GM19468 (cell line): ENCODE measurements around the gene DYRK2.

Experiments used
- ATAC-seq: cut with Tn5 transposase; IDR thresholded peaks from one replicate; pipeline ENCODE4 v1.9.1; 2021; ENCODE audit warnings: mild to moderate bottlenecking, moderate library complexity, moderate number of reproducible peaks; ENCODE audit not compliant: unreplicated experiment; ENCODE audit errors: extremely low read depth

The DYRK2 gene

DNA sequence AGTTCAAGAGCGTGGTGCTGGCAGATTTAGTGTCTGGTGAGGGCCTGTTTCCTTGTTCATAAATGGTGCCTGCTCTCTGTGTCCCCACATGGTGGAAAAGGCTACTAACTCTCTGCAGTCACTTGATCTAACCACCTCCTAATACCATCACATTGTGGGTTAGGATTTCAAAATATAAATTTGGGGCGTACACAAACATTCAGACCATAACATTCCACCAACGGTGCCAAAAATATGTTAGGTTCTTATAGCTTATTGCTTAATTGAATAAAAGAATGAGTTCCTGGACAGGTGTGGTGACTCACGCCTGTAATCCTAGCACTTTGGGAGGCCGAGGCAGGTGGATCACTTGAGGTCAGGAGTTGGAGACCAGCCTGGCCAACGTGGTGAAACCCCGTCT lies 3.4 kb upstream of the DYRK2 start:
- ATAC-seq, result no peak

DNA sequence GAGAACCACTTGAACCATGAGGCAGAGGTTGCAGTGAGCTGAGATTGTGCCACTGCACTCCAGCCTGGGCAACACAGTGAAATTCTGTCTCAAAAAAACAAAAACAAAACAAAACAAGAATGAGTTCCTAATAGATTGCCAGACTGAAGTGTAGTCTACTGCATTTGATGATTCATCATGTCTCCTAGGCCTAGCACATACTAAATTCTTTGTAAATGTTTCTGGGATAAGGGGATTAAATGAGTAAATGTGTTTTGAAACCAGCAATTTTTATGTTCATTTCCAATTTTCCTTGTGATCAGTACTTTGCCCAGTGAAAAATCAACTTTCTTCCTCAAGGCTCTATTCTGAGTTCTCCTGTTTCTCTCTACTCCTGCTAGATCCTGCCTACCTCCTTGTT lies 2.9 kb upstream of the DYRK2 start:
- ATAC-seq, result no peak

DNA sequence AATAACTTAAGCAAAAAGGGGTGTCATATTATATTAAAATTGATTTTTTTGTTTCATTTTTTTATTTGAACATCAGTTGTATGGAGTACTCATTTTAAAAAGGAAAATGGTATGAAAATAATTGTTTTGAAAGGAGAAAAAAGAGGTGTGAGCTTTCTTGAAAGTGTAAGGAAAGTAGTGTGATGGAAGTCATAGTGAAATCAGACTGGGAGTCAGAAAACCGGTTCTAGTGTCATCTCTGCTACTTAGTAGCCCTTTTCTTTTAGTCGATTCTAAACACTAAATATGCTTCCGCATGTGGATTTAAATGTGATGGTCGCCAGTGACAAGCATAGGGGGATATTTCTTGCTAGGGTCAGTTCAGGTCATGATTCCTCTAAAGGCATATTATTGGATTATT lies 1.8 kb upstream of the DYRK2 start:
- ATAC-seq, result no peak

DNA sequence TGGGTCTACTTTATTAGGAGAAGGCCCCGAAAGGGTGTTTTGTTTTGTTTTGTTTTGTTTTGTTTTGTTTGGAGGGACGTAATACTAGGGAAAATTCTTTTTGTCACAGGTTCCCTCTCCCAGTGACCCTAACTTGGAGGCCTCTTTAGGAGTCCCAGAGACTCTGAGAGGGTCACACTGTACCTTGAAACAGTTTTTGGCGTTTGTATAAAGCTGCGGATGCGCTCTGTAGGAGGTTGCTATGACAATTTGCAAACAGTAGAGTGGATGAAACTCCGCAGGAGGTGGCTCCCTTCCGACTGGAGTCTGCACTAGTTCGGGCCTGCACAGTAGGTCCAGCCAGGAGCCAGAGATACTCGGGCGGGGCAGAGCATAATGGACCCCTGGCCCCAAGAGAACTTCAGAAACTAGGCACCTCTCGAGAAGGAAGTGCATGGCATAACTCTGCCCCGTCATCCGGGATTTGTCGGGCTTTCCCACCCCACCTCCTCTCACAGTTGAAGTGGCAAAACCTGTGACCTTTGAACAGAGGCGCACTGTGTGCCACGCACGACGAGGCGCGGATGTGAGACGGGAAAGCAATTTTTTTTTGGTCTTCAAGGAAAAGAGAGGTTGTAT lies 1.3 kb upstream of the DYRK2 start:
- no peak for ATAC-seq

DNA sequence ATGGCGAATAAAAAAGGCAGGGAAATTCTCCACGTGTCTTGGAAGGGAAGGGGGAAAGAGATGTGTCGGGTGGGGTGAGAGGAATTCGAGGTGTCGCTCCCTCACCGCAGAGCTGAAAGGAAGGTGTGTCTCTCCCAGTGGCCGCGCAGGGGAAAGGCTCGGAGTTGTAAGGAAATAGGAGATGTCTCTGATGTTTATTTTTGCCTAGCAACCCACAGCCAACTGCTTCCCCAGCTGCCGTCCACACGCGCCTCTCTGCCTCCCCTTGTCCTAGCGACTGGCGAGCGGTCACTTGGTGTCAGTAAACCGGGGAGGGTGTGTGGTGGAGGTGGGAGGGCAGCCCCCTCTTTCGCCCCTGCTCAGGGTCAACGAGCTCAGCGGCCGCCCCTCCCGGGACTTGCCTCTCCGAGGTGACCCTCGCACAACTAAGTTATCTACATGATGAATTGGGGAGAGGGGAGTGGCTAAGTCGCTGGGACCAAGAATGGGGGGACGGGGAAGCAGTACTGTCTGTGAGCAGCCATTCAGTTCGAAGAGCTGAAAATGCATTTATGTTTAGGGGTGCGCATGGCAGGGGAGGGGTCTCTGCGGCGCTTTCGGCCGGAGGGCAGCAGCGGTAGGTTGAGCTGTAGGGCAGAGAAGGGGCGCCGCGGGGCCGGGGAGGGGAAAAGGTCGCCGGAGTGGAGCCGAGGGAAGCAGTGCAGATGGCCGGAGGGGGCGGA lies 585 bp upstream of the DYRK2 start:
- no peak for ATAC-seq

DNA sequence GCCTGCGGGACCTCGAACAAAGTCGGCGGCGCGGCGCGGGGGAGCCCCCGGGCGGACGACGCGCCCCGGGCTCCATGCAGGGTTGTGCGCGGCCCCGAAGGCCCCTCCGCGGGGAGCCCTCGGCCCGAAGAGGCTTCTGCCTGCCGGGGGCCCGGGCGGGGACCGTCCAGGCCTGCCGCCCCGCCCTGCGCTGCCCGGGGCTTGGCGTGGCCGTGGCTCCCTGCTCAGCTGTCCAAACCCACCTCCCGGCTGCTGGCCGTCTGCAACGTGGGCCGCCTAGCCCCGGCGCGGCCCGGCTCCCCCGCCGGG lies 670 bp downstream of the DYRK2 start:
- no peak for ATAC-seq

DNA sequence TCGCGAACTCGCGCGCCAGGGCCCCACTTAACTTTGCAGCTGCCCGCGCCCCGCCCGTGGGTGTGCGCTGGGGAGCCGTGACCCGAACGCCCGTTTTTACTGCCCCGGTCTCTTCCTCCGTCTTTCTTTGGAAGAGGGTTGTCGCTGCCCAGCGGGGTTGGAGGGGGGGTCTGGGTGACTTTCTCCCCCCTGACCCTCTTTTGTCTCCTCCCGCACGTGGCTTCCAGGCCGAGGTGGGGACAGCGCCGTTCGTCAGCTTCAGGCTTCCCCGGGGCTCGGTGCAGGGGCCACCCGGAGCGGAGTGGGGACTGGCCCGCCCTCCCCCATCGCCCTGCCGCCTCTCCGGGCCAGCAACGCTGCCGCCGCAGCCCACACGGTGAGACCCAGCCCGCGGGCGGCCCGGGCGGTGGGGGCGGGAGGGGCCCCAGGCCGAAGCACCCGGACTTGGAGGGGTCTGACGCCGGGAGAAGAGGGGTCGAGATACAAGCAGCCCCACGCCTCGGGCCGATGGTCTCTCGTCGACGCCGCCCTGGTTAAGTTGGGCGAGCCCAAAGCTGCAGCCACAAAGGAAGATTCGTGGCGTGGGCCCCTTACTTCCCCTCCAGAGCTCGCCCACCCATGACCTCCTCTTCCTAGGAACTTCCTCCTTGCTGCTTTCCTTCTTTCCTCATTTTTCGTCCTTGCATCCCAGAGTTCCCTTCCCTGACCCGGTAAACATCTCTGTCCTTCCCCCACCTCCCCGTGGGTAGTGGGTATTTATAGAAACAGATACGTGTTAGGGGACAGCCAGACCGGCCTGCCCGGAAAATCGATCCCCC lies 1.2 kb downstream of the DYRK2 start:
- no peak for ATAC-seq

DNA sequence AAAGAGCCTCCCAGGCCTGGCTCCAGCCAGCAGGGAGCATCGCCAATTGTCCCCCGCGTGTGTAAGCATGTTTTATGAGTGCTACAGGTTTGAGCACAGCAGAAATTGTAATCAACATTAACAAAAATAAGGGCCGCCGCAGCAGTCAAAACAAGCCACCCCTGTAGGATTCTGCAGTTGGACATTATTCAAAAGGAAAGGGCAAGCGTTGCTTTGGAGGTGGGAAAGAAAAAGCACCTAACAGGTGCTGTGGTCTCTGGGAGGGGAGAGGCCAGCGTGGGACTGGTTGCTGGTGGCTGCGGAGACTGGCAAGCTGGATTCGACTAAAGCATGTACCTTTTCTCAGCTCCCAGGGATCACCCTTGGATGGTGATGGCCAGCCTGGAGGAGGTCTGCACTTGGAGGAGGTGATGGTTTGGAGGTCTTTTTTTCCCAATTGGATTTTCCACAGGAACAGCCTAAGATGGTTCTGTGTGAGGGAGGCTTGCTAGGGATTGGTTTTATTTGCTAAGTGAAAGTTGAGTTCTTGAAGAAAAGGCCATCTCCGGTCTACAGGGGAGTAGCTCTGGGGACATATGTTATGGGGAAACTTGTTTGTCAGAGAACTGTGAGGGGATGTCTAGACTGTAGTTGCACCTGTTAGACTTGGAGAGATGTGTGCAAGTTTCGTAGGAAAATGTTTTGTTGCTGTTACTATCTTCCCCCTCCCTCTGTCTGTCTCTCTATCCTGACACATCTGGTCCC lies 2.0 kb downstream of the DYRK2 start:
- ATAC-seq, result no peak

DNA sequence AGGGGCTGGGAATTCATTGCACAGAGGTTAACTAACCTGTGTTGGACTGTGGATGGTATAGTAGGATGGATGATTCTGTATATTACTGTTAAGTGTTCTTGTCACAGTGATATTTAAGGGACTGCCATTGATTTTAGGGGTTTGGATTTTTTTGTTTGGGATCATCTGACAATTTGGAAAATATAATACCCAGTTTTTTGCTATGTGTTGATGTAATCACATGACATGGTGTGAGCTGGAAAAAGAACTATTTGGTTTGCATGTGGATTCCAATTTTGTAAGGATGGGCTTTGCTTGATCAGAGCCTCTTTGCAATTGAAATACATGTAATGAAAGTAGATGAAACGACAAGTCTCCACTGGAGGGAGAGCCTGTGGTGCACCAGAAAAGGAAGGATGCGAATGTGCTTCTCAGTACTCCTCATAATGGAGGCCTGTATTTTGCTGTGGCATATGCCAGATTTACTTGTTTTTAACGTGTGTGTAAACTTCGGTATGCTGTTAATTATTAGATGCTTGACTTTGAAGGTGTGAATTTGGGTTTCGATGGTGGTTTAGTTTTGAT lies 2.7 kb downstream of the DYRK2 start:
- ATAC-seq, result no peak

DNA sequence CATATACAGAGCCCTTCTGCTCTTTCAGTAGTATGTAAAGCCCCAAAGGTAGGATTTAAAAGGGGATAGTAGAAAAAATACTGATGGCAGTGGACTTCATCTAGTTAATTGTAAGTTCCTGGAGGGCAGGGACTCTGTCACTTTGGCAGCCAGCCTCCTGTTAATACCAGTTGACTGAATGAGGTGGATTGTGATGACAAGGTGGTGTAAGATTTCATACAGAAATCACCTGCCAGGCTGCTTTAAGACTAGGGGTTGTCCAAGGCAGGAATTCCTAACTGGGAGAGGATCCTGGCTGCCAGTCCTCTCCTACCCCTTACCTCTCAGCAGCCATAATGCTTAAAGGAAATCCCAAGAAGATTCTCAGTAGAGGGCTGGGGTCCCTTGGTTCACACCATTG lies 7.3 kb downstream of the DYRK2 start:
- ATAC-seq, result no peak

DNA sequence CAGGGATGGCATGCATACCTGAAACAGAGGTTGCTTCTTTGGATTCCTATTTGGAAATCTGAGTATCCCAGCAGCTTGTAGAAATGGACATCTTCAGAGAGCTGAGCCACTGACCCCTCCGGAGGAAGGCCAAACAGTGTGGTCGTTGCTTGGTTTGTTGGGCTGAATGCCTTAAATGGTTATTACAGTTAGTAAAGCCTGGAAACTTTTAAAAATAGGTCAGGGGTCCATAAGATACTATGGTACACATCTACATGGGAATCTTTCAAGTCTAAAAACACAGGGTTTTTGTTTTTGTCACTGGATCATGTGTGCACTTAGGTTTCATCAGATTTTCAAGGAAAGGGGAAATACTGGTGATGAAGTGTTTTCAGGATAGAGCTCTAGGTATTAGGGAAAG lies 7.7 kb downstream of the DYRK2 start:
- ATAC-seq, result no peak

DNA sequence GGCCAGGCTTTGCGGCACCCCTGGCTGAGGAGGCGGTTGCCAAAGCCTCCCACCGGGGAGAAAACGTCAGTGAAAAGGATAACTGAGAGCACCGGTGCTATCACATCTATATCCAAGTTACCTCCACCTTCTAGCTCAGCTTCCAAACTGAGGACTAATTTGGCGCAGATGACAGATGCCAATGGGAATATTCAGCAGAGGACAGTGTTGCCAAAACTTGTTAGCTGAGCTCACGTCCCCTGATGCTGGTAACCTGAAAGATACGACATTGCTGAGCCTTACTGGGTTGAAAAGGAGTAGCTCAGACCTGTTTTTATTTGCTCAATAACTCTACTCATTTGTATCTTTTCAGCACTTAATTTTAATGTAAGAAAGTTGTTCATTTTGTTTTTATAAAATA lies 9.9 kb downstream of the DYRK2 start:
- no peak for ATAC-seq

DNA sequence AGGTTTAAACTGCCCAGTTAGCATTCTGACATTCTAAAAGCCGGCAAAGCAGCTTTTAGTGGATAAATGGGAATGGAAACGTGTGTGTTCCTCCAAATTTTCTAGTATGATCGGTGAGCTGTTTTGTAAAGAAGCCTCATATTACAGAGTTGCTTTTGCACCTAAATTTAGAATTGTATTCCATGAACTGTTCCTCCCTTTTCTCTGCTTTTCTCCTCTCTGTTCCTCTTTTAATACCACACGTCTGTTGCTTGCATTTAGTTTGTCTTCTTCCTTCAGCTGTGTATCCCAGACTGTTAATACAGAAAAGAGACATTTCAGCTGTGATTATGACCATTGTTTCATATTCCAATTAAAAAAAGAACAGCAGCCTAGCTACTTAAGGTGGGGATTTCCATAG lies 10.7 kb downstream of the DYRK2 start:
- no peak for ATAC-seq

DNA sequence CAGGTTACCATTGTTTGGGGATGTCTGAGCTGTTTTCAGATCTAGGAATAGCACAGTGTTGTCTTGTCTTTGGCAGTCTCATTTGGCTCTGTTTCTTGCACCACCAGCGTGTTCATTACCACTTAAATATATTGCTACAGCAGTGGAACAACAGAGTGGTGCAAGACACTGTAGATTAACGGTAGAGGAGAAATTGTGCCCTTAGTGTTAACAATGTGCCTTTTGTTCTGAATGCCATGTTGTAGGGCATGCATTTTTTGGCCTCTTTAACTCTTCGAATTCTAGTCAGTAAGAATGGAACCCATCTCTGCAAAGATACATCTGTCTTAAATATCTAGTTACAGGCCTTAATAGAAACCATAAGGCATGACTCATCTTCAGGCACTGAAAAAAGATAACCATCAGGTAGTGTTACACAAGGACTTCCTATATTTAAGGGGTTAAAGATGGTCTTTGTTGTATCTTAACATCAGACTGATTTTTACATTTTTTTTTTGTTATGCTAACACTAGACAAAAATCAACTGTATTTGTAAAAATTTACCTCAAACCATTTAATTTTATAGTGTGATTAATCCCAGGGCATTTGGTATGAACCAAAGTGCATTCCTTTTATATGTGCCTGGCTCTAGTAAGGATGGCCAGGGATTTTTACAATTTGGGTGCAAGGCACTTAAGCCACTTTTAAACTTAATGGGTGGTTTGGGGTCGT lies 12.9 kb downstream of the DYRK2 start:
- no peak for ATAC-seq

DNA sequence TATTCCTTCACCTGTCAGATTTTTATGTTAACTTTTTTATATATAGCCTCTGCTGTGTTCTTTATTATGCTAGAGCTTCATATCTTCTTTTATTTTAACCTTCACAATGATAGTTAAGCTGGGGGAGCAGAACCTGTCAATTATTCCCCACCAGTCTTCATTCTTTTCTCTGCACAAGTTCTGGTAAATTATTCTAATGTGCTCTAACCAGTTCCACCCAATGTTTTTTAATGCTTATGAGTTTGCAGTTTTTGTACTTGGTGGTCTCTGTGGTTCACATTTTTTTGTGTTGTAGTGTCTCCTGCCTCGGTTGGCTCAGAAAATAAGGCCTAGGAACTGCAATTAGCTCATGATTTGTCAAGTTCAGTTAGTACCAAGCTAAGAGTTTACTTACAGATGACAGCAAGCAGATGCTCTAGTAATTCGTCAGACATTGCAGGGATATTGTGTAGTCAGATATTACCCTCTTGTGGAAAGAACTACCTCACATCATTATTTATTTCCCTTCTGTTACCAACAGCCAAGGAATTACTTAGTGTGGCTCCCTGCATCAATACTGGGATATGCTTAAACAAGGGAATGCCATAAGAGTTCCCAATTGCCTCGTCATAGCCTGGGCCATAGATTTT lies 14.5 kb downstream of the DYRK2 start:
- ATAC-seq, result no peak

DNA sequence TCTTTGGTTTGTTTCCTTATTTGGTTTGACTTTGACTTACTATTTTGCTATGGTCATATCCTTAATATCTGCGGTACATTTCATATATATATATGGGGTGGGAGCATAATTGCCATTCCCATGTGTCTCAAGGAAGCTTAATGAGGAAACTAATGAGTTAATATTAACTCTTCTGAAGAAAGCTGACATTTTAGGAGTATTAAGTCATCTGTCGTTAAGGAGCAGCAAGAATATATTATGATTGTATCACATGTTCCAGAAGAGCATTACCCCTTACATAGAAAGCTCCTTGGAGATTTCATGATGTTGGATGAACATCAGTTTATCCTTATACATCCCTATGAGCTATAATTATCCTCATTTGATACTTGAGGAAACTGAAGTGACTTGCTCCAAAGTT lies 15.6 kb downstream of the DYRK2 start:
- ATAC-seq, result no peak

DNA sequence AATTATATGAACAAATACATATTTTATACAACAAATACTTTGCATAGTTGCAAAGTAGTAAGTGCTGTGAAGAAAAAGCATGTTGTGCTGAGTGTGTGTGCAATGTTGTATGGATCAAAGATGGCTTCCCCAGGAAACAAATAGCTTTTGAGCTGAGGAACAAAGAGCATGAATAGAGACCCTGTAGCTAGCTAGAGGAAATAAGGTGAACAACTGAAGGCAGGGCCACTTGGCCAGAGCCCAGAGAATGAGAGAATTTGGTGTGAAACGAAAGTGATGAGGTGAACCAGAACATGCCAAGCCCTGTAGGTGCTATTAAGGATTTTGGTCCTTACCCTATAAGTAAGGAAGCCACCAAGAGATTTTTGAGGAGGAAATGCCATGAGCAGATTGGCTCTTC lies 17.1 kb downstream of the DYRK2 start:
- ATAC-seq, result no peak

DNA sequence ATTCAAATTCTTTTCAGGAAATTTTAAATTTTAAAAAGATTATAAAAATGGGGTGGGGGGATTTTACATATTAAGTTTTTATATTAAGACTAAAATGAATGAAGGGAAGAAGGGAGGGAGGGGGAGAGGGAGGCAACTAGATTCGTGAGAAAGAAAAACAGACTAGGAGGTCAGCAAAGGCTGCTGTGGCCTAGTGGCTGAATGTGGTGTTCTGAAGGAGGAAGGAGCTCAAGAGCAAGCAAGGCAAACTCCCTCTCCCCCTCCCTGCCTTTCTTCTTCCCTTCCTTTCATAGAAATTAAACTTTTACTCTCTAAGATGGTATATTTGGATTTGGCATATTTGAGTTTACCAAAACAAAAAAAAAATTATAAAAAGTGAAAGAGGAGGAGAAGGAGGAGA lies 18.1 kb downstream of the DYRK2 start:
- no peak for ATAC-seq

DNA sequence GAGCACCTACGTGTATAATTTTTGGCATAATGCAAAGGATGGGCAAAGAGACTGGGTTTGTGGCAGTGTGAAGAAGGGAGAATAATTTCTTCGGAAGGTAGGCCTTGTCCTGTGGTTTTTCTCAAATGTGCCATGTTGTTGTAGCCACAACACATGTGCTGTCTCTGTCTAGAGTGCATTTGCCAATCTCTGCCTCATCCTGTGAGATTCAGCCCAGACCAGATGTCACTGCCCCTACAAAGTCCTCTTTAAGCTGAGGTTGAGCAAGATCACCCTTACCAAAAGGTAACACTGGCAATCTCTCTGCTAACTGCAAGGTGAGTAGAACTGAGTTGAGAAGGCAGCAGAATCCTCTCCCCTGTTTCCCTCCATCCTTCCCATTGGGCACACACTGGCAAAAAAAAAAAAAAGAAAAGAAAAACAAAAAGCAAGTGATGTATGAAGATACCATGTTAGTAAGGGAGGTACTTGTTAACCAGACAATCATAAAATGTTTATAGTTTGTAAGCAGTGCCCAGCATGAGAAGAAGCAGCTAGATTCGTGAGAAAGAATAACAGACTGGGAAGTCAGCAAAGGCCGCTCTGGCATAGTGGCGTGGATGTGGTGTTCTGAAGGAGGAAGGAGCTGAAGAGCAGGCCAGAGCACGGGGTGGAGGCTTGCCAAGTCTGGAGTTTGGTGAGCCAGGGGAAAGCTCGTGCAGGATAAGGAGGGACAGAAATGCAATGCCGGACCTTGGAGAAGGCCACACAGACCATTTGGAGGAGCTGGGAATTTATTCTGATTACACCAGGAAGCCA lies 18.9 kb downstream of the DYRK2 start:
- ATAC-seq, result no peak
